KOPT-K1 (cell line): ENCODE data around the gene ZGRF1.
"Not testable (repeated sequence)": the region's sequence is repeated elsewhere in the genome, so short reads cannot be mapped to it uniquely, and the experiment has no call there.

Source experiments
- H3K27ac ChIP-seq: fragments of 200-600 bp; sonication (generic); 2 replicates; pipeline ENCODE4 v1.5.1; 2016; ENCODE audit warnings: antibody characterized with exemption, mild to moderate bottlenecking, low read depth, low read length; ENCODE audit not compliant: poor library complexity, severe bottlenecking
- H3K36me3 ChIP-seq: fragments of 200-600 bp; sonication (generic); 2 replicates; pipeline ENCODE4 v1.5.1; 2017; ENCODE audit warnings: antibody characterized with exemption, mild to moderate bottlenecking, low read length, moderate library complexity; ENCODE audit not compliant: insufficient read depth
- H3K9me3 ChIP-seq: fragments of 200-600 bp; sonication (generic); 2 replicates; pipeline ENCODE4 v1.5.1; 2017; ENCODE audit warnings: antibody characterized with exemption, low read length, mild to moderate bottlenecking; ENCODE audit not compliant: insufficient read depth, poor library complexity, severe bottlenecking

Gene ZGRF1

GRCh38 chr4:112636688-112637551, at the start of gene ZGRF1, which contains the start of gene LARP7:
Gene ZGRF1, minus strand, starts transcription at chr4:112636909. Its CDS starts 3,733 bp downstream, at chr4:112633176.
Gene LARP7, plus strand, starts transcription at chr4:112637143. Its CDS starts 7,527 bp downstream, at chr4:112644670.
- H3K36me3 ChIP-seq: peaks cover 13% of the 10 kb centered on the region
- H3K27ac ChIP-seq: peak within 1 kb of the TSS; percentile 91
- H3K9me3 ChIP-seq: no peaks in the 10 kb centered on the region

- no peaks in the 10 kb centered on the region for H3K36me3 ChIP-seq
- no peaks in the 10 kb centered on the region for H3K9me3 ChIP-seq
- H3K27ac ChIP-seq: no peak overlapping the region
Observed at GRCh38 chr4:112680996-112681395, 44.3 kb upstream of the ZGRF1 start.

- no peaks in the 10 kb centered on the region for H3K9me3 ChIP-seq
- H3K27ac ChIP-seq: no peak overlapping the region
- H3K36me3 ChIP-seq: no peaks in the 10 kb centered on the region
Observed at GRCh38 chr4:112677519-112678091, 40.9 kb upstream of the ZGRF1 start.

- Histone ChIP-seq H3K36me3 (no peaks in the 10 kb centered on the region), H3K9me3 (no peaks in the 10 kb centered on the region), H3K27ac (no peak overlapping the region)
Observed at GRCh38 chr4:112674376-112674775, 37.7 kb upstream of the ZGRF1 start.

- no peaks in the 10 kb centered on the region for H3K36me3 ChIP-seq
- no peaks in the 10 kb centered on the region for H3K9me3 ChIP-seq
- H3K27ac ChIP-seq: no peak overlapping the region
Observed at GRCh38 chr4:112673686-112674085, 37.0 kb upstream of the ZGRF1 start.

GRCh38 chr4:112673076-112673475, 36.4 kb upstream of the ZGRF1 start:
- no peaks in the 10 kb centered on the region for H3K36me3 ChIP-seq
- H3K27ac ChIP-seq: no peak overlapping the region
- no peaks in the 10 kb centered on the region for H3K9me3 ChIP-seq

- Histone ChIP-seq H3K27ac (no peak overlapping the region), H3K36me3 (no peaks in the 10 kb centered on the region), H3K9me3 (no peaks in the 10 kb centered on the region)
Observed at GRCh38 chr4:112668131-112668530, 31.4 kb upstream of the ZGRF1 start.

- Histone ChIP-seq H3K27ac (no peak overlapping the region), H3K9me3 (no peaks in the 10 kb centered on the region), H3K36me3 (no peaks in the 10 kb centered on the region)
Observed at GRCh38 chr4:112664611-112665010, 27.9 kb upstream of the ZGRF1 start.

GRCh38 chr4:112656115-112656514, 19.4 kb upstream of the ZGRF1 start:
- not testable (repeated sequence) for H3K9me3 ChIP-seq, H3K27ac ChIP-seq
- peaks cover 66% of the 10 kb centered on the region for H3K36me3 ChIP-seq

- Histone ChIP-seq H3K36me3 (peaks cover 74% of the 10 kb centered on the region), H3K9me3 (no peaks in the 10 kb centered on the region), H3K27ac (no peak overlapping the region)
Observed at GRCh38 chr4:112655270-112655669, 18.6 kb upstream of the ZGRF1 start.

GRCh38 chr4:112652216-112652615, 15.5 kb upstream of the ZGRF1 start:
- no peaks in the 10 kb centered on the region for H3K9me3 ChIP-seq
- no peak overlapping the region for H3K27ac ChIP-seq
- H3K36me3 ChIP-seq: peaks cover 92% of the 10 kb centered on the region

GRCh38 chr4:112651641-112652040, 14.9 kb upstream of the ZGRF1 start:
- Histone ChIP-seq H3K9me3 (no peaks in the 10 kb centered on the region), H3K36me3 (peaks cover 93% of the 10 kb centered on the region), H3K27ac (no peak overlapping the region)

GRCh38 chr4:112650332-112650731, 13.6 kb upstream of the ZGRF1 start:
- Histone ChIP-seq H3K27ac (no peak overlapping the region), H3K36me3 (peaks cover 93% of the 10 kb centered on the region), H3K9me3 (no peaks in the 10 kb centered on the region)

- Histone ChIP-seq H3K36me3 (peaks cover 88% of the 10 kb centered on the region), H3K27ac (no peak overlapping the region), H3K9me3 (no peaks in the 10 kb centered on the region)
Observed at GRCh38 chr4:112649055-112649408, 12.3 kb upstream of the ZGRF1 start.

GRCh38 chr4:112648263-112649054, 11.8 kb upstream of the ZGRF1 start:
- Histone ChIP-seq H3K27ac (no peak overlapping the region), H3K36me3 (peaks cover 83% of the 10 kb centered on the region), H3K9me3 (no peaks in the 10 kb centered on the region)
